HG02678 (cell line): ENCODE measurements around the gene PAIP2B.
"Not testable (repeated sequence)": the region's sequence is repeated elsewhere in the genome, so short reads cannot be mapped to it uniquely, and the experiment has no call there.

ENCODE experiments used
- ATAC-seq: cut with Tn5 transposase; IDR thresholded peaks from one replicate; pipeline ENCODE4 v1.9.1; 2021; ENCODE audit warnings: mild to moderate bottlenecking, moderate library complexity; ENCODE audit not compliant: unreplicated experiment

PAIP2B gene

DNA sequence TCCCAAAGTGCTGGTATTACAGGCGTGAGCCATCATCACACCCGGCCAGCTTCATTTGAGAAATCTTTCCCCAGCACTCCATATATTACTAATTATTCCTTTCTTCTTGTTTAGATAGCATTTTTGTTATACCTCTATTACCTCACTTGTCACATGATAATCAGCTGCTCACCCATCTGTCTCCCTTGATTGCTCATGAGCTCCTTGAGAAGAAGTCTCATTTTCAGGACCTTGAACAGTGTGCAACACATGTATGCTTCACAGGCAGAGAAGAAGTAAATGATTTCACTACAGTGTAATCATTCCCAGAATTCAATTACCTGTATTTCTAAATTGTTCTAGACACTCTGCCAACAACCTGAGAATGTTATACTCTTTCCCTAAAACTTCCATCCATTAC is 6.2 kb downstream of the PAIP2B start:
- ATAC-seq = no peak

DNA sequence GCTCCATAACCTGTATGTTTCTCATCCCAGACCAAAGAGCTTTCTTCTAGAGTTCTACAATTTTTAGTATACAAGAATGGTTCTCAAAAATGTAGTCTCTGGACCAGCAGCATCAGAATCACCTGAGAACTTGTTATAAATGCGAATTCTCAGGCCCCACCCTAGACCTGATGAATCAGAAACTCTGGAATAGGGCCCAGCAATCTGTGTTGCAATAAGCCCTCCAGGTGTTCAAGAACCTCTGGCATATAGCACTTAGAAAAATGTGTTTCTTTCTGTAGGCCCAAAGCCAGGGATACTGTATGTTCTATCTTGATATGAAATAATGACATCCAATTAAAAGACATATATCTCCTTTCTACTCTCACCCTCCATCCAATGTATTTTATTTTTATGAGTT is 10.4 kb downstream of the PAIP2B start:
- no peak for ATAC-seq

DNA sequence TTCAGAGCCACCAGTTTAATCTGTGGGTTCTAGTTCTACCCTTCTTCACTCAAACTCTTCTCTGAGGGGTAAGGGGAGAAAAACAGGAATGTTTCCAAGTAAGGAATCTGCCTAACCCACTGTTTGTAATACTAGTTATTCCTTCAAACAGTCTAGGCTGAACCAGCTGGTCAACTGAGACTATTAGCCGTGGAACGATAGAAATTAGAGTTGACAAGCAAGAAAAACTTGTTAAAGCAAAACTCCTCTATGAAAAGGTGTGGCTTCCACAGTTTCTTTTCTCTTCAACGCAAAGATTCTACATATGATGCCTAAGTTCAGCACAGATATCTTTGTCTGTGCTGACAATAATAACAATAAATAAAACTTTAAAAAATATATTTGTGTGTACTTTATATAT is 11.5 kb downstream of the PAIP2B start:
- no peak for ATAC-seq

DNA sequence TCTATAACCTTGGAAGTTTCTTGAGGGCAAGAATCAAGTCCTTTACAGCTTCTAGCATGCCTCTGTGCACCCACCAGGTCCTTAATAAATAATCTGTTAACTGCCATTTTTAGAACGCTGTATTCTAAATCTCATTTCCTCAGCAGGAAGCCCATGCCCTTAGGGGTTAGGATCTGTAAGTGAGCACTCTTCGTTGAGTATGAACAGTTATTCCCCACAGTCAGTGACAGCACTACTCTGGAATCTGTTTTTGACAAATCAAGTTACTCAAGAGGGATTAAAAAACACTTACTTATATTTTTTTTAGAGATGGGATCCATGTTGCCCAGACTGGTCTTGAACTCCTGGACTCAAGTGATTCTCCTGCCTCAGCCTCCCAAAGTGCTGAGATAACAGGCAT is 14.6 kb downstream of the PAIP2B start:
- ATAC-seq = no peak

DNA sequence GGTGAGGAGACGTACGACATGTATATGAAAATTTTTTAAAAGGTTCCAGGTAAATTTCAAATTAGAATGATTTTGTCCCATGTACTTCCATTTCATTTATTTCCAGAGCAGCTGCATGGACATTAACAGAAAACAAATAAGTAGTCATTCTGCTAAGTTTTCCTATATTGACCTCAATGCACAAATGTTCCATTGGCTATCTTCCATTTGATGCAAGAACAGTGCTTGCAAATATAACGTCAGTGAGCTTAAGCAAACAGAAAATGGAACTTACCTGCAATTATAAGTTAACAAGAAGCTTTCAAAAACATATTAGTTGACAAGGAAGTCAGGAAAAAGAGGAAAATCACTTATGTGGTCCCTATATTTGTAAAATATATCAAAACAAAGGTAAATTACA is 16.6 kb downstream of the PAIP2B start:
- ATAC-seq = no peak

DNA sequence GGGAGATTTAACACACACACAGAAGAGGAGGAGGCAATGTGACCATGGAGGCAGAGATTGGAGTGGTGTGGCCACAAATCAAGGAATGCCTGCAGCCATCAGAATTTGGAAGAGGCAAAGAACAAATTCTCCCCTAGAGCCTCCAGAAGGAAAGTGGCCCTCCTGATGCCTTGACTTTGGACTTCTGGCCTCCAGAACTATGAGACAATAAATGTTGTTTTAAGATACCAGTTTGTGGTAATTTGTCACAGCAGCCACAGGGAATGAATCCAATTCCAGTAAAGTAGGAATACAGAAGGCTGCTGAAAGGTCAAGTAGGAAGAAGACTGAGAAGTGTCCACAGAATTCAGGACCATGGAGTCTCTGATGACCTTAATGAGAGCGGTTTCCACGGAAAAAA is 18.1 kb downstream of the PAIP2B start:
- ATAC-seq = no peak

DNA sequence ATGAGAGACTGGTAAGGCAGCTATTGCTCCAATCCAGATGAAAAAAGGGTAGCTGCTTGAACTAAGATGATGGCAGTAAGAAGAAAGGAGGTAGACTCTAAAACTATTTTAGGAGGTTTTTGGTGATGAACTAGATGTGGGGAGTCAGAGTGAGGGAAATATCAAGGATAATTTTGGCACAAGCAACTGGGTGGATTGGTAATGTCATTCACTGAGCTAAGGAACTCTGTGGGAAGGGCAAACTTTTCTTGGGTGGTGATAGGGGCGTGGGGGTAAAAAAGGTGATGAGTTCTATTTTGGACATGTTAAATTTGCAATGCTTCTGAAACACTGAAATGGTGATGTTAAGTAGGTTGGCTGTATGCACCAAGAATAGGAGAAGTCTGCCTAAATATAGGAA is 19.3 kb downstream of the PAIP2B start:
- ATAC-seq = no peak

DNA sequence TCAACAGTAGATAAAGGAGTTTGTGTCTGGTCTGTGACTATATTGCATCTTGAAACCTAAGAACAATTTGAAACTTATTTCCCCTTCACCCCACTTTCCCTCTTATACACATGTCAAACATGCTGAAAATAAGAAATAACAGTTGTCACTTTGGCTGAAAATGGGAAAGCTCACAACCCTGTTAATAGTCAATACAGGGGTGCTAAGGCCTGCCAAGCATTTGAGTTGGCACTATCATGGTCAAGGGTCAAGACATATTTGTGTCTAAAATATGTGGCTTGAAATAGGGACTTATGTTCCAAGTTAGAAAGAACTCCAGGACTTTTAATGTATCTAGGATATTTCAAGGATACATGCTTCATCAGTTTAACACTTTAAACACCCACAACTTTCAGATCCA is 20.6 kb downstream of the PAIP2B start:
- no peak for ATAC-seq

DNA sequence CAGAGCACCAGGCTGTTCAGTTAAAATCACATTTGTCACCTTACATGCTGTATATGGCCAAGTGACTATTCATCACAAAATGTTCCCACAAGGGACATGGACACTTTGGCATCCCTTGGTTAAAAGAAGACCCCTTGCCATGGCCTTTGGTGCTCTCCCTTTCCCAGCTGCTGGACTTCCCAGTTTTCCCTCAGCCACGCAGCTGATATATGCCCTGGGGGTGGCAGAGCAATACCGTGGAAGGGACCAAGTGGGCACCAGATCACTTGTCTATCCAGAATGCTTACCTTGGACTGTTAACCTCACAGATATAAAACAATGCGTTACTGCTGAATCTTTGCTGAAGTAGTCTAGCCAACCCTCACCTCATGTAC is 35.3 kb downstream of the PAIP2B start:
- no peak for ATAC-seq

DNA sequence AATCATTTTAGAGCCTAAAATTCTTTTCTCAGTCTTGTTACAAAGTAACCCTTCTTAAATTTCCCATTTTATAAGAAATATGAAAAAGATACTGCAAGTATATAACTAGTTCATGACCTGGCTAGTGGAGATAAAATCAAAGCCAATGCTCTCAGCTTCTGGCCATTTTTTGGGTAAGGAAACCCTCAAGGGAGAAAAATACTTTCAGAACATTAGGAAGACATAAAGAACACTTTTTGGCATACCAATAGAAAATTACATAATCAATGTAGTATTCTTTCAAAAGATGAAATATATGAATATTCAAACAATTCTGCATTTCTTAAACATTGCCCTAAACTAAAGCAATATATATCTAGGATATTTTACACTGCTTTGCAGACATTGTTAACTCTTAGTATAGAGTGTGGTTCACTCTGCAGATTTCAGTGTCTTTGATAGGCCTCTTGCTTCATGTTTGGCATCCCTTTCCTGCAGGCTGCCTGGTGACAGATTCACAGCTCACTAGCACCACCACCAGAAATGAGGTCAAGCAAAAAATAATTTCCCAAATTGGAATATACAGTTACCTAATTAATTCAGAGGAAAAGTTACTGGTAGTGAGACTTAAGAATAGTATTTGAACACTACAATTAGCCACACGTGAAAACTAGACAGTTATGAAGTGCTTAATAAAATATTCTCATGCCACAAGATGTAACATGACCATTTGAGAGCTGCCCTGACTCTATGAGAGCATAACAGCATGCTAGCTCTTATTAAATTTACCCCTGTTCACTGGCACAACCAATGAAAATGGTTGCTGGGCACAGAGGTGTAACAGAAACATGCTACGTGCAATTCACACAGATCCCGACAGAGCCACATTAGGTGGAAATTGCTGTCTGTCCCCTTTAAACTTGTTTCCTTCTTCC is 36.0 kb downstream of the PAIP2B start:
- no peak for ATAC-seq

DNA sequence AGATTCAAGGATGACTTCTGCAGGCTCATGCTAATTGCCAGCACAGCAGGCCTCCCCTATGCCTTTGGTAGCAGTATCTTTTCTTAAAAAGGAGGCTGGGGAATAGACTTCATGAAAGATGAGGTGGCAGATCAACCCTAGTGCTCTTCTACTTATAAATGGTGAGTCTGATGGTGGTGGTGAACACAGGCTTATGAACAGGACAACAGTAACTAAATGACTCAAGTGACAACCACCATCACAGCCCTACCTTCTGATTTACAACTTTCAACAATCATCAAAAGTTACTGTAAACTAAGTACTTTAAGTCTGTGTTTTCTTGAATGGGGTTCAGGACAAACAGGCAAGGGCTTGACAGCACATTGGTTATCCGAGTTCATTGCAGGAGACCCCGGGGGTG is 39.3 kb downstream of the PAIP2B start:
- ATAC-seq = no peak

DNA sequence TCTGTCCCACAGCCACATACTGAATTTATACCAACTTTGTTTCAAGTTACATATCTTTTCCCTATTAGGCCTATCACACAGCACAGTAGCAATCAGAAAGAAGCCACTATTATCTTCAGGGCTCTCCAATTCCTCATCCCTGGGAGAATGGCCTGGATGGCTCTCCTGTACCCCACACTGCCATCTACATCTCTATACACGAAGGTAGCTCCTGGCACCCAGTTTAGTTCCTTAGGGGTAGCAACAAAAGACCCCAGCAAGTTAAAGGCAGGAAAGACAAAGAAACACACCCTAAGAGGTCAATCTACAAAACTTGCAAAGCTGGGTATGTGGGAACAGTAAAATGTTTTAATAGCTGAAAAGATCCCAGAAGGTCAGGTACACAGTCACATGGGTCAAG is 39.9 kb downstream of the PAIP2B start:
- ATAC-seq = no peak

DNA sequence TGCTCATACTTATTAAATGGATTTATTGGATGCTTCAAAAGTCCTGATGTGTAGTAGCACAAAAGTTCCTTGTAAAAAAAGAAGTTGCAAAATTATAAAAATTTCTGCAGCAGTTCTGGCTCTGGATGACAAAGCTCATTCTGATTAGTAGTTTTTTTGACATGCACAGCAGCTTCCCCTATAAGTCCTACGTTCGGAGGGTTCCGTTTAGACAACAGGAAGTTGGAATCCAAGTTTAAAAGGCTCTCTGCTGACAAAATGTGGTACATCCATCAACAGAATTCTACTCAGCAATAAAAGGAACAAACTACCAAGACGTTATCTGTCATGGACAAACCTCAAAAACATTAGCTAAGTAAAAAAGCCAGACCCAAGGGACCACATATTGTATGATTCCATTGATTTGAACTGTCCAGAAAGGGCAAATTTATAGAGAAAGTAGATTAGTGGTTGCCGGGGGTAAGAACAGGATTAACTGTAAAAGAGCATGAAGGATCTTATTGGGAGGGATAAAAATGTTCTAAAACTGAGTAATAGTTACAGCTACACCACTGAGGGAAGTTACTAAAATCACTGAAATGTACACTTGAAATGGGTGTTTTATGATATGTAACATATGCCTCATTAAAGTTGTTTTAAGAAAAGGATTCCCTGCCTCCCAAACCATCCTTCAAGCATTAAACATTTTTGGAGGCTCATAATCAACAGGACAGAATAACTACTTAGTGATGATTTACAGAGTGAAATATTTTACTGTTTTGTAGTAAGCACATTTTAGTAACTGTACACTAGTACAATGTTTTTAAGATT is 43.4 kb downstream of the PAIP2B start:
- not testable (repeated sequence) for ATAC-seq

DNA sequence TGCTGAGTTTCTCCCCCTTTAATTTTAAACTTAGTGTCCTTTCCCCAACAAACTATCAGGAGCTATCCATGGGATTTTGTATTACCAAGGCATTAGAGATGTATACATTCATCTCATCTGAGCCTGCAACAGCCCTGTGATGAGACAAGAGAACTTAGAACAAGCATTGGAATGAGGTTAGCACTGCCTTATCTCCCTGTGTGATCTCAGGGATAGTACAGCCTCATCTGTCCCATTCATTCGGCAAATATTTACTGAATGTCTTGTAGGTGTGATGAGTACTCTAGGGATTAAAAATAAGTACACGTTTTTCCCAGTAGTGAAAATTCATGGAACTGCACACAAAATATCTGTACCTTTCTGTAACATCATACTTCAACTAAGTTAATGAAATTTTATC is 45.6 kb downstream of the PAIP2B start:
- no peak for ATAC-seq

DNA sequence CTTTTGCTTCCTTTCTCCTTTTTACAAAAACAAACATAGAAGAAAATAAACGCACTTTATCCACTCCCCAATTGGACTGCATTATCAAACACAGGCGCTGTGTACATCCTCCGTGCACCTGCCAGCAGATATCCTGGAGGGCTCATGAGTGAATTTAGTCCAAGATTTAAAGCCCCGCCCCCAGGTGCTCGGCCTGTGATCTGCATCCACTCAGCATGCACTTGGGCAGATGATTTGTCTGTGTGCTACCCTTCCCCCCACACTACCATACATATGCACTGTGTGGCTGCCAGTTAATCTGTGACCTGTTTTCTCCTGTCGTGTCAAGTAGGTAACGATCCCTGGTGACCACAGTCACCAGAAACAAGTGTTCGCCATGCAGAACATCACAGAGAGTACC is 48.1 kb downstream of the PAIP2B start:
- ATAC-seq = not testable (repeated sequence)

DNA sequence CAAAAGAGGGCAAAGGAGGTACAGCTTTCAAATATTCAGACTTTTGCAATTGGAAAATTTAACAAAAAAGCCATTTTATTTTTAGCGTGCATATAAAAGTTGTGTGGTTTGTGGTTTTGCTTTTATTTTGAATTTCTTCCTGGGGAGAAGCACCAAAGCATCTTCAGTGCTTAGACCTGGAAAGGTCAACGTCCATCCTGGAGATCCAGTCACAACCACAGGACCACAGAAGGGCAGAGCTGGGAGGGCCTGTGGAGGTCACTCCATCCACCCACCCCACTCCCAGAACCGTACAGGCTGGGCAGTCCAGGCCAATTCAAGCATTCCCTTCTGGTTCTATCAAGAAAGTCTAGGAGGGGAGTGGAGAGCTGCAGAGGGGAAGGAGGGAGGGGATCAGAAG is 52.7 kb downstream of the PAIP2B start:
- no peak for ATAC-seq

DNA sequence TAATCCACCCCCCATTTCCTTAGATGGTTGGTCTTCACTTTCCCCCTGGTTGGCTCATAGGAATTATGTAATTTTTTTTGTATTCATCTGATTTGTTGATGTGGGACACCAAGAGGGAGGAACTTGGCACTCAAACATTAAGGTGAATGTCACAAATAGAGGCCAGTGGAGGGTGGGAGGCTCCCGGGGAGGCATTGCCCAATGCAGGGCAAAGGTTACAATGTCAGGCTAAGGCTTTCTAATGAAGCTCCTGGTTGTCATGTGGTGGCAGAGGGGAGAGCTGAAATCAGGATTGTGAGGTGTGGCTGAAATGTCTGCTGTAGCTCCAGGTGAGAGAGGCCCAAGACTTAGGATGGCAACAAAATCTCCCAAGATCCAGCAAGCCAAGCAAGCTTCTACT is 53.8 kb downstream of the PAIP2B start:
- ATAC-seq = no peak

DNA sequence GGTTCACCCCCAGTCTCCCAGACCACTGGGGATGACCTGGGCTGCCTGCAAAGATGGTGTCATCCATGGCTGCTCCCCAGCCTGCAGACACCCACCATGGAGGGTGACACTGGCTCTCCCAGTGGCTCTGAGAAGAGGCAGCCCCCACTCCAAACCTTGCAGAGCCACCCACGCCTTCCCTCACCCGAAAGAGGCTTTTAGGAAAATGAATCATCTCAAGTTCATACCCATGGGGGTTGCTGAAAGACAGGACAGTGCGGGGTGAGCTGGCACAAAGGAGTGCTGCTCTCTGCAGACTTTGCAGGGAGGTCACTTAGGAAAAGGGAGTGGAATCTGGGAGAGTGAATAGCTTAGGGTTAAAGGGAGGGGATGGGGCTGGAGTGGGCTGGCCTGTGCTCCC is 60.1 kb downstream of the PAIP2B start:
- ATAC-seq = no peak

DNA sequence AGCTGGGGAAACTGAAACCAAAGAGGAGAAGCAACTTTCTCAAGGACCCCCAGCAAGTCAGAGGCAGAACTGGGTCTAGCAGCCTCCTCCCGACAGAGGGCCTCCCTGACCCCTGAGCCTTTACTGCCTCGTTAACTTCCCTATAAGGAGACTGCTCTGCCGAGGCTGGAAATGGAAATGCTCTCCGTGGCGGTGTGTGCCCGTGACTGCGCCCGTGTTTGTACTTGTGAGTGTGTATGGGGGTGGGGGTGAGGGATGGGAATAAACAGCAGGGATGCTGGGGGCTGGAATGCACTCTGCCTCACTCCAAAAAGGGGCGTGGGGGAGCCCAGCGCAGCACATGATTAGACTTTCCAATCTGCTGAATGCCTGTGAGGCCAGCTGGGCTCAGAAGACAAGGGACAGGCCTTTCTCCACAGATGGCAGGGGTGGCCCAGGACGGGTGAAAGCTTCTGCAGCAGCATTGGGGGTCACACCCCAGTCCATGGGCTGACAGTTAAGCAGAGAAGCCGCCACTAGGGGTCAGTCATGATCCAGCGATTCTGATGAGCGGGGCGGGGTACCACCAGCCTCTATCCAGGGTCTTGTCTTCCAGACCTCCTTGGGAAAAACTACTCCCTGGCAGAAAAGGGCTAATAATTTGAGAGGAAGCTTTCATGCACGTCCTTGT is 69.6 kb downstream of the PAIP2B start:
- ATAC-seq = no peak

DNA sequence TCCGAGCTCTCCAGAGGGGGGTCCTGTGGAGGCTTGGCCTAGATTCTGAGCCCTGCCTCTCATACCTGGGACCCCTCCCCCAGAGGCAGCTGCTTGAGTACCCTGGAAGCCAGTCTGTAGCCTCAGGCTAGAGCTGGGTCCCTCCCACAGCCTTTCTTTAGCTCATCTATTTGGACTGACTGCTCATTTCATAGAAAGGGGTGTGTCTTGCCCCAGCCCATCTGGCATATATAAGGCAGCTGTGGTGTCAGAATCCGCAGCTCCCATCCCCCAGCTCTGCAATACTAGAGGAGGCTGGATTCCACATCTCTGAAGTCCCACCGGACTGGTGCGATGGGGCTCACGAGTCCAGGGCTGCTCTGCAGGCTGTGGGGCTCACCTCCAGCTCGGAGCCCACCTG is 70.3 kb downstream of the PAIP2B start:
- no peak for ATAC-seq

DNA sequence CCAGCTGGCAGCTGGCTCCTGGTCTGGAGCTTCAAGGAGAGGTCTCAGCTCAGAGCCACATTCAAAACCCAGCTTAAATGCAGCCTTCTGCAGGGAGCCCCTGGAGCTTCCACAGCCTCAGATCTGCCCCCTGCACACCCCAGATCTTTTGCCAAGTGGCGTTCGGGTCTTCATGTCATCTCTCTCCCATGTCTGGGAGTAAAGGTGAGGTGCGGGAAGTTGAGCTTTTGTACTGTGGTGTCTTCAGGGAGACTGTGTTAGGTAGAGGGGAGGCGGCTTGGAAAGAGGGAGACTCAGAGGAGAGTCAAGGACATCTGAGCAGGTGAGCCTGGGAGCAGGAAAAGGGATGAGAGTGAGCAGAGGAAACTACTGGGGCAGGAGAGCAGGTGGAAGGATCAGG is 71.1 kb downstream of the PAIP2B start:
- ATAC-seq = no peak

DNA sequence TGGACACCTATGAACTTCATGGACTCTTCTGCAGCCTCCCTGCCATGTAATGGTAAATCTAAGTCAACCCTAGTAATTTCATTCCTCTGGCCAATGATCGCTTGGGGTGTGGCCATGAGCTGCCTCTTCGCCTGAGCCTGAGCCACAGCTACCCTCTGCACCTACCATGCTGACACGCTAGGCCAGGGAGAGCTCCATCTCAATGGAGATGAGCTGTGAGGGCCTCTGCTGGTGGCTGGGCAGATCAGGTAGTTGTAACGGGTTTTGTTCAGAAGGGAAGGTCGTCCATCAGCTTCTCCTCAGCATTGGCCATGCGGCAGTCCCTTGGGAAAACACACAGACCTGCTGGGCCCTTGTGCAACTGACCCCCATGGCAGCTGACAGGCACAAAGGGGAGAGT is 72.1 kb downstream of the PAIP2B start:
- ATAC-seq = peak; percentile 68
